ENCODE data around the gene SNAPC4.

GRCh38 chr9:136402067-136402466 is 2.1 kb upstream of the SNAPC4 start:
- TF ChIP-seq CTCF (IDR thresholded peaks at IDR 0.05; ENCODE audit: poor library complexity, severe bottlenecking) = no peak
- TF ChIP-seq RAD21 (conservative IDR thresholded peaks at IDR 0.05) = no peak
- TF ChIP-seq EP300 (conservative IDR thresholded peaks at IDR 0.05; ENCODE audit: poor library complexity, severe bottlenecking) = no peak
- TF ChIP-seq SMC3 (conservative IDR thresholded peaks at IDR 0.05; ENCODE audit: poor library complexity) = no peak
- no peak for TF ChIP-seq POLR2AphosphoS5 (IDR thresholded peaks at IDR 0.05)
- no peak for TF ChIP-seq EZH2 (IDR thresholded peaks at IDR 0.05; ENCODE audit: borderline replicate concordance, insufficient read depth, low read length, poor library complexity, severe bottlenecking)

Data from neural cell (in vitro differentiated cells).